ENCODE data around the gene CCNI2. TPM values are rescaled to one million over a fixed set of nuclear protein-coding genes. Genes with fewer than 3 reads are reported as not detected.

The CCNI2 gene
- total RNA-seq, 1 donor from 2014 or later, result 8.6 TPM

DNA sequence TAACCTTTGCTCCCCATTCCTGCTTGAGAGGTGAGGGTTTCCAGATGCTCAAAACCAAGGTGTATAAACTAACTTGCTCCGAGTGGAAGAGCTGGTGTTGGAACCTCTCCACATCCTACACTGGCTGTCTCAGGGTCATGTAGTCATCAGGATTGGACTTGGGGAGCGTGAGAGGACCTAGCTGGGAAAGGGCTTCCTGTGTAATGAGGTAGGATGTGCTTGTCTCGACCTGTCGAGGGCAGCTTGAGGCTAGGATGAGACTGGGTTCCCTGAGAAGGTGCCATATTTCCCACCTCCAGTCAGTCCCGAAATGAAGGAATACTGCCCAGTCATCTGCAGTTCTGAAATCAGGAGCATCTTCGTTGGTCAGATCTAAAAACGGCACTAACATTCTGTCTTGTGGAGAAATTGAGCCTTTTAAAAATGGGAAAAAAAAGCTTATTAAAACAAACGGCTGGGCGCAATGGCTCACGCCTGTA lies 1.3 kb downstream of the CCNI2 start:
- intact Hi-C loops (cut with micrococcal nuclease), result loop anchor here (10.0 kb wide), 1 partner anchor 216 kb away; the partner anchor contains the start of gene AFF4

DNA sequence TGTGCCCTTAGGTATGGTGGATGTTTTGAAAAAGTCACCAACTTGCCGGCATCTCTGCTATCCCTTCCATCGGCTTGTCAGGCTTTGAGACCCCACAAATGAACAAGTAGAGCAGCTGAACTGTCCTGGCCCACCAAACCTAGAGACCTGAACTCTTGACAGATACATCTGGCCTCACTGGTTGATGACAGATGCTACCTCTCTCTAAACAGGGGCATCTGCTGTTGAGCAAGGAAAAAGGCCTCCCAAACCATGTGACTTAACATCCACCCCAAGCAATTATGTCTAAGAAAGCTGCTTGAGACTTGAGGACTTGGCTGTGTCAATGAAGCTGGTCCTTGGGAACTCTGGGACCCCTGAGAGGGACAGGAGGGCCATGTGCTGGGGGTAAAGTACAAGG lies 2.3 kb downstream of the CCNI2 start:
- intact Hi-C loops (cut with micrococcal nuclease), result loop anchor here (10.0 kb wide), 1 partner anchor 215 kb away; the partner anchor contains the start of gene AFF4

DNA sequence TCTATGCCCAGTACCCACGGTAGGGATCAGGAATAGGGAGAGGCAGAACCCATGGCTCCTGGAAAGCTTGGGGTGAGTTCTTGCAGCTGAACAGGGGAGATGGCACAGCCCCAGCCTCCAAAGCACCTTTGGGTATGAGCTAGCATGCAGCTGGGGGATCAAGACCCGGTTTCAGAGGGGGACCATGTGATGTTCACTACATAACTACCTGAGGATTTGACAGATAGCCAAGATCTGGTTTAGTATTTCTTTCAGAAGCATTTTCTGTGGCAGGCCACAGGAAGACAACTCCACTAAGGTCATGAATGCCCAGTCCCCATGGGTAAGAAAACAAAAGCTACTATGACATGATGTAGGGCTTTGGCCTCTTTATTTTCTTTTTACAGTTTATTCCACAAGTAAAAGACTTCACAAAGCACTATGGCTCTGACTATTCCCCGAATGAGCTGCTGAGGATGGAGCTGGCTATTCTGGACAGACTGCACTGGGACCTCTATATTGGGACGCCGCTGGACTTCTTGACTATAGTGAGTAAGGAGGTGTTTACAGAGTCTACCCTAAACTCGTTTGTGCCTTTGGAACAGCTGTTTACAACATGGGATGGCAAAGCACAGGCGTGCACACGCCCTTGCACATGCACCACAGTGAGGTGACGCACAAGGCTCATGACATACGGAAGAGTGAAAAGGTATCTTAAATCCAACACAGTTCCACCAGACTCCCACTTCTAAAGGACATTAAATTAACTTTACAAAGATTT lies 3.4 kb downstream of the CCNI2 start:
- intact Hi-C loops (cut with micrococcal nuclease), result no loop called here

DNA sequence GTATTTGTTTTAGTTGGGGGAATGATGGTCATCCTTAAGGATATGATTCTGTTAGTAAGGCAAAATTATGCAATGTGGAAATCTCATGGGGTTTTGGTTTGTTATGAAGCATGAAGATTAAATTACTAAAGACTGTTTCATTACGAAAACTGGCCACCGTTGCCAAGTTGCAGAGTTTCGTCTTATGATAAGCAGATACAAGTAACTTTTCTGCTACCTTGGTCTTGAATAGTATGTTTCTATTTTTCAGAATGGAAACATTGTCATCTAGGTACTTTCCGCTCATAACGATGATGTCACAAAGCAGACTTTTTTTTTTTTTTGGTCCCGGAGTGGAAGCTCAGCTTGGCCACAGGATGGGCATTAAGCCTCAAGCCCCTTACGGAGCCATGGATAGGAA lies 4.2 kb downstream of the CCNI2 start:
- intact Hi-C loops (cut with micrococcal nuclease), result no loop called here

DNA sequence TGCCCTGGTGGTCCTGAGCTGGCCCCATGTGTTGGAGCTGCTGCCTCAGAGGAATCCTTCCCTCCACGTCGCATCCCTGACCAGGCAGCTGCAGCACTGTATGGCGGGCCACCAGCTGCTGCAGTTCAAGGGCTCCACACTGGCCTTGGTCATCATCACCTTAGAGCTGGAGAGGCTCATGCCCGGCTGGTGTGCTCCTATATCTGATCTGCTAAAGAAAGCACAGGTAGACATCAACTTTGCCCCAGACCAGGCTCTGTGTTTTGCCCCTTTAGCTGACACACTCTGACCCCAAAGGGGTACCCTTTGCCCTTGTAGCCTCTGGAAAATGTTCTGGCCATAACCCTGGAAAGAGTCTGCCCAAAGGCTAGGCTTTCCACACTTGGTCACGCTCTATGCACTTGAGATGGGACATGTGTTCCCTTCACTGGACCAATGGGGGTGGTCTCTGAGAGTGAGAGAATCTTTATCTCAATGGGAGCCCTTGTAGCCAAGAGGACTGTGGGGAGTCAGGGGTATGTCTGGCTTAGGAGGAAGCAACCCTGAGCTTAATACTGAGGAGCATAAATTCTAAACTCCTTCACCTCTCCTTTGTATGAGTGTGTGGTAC lies 4.8 kb downstream of the CCNI2 start:
- intact Hi-C loops (cut with micrococcal nuclease), result no loop called here

DNA sequence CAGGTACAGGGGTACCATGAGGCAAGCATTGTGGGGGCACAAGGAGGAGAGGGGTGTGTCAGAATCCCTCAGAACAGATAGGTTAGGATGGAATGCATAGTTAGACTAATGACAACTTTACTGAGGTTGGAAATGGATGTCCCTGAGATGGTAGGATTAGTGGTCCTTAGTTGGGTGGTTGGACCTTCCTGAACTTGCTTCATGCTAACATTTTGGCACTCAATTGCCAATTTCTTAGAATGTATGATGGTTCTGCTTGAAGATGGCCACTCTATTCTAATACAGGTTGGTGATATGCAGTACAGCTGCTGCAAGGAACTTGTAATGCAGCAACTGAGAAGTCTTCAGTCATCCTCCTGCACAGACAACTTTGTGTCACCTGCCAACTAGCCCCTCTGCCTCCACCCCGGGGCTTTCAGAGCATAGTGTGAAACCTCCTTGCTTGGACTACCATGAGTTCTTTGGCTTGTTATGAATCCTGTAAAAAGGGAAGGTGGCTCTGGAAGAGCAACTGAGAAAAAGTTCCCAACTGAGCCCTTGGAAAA lies 5.4 kb downstream of the CCNI2 start:
- intact Hi-C loops (cut with micrococcal nuclease), result no loop called here

DNA sequence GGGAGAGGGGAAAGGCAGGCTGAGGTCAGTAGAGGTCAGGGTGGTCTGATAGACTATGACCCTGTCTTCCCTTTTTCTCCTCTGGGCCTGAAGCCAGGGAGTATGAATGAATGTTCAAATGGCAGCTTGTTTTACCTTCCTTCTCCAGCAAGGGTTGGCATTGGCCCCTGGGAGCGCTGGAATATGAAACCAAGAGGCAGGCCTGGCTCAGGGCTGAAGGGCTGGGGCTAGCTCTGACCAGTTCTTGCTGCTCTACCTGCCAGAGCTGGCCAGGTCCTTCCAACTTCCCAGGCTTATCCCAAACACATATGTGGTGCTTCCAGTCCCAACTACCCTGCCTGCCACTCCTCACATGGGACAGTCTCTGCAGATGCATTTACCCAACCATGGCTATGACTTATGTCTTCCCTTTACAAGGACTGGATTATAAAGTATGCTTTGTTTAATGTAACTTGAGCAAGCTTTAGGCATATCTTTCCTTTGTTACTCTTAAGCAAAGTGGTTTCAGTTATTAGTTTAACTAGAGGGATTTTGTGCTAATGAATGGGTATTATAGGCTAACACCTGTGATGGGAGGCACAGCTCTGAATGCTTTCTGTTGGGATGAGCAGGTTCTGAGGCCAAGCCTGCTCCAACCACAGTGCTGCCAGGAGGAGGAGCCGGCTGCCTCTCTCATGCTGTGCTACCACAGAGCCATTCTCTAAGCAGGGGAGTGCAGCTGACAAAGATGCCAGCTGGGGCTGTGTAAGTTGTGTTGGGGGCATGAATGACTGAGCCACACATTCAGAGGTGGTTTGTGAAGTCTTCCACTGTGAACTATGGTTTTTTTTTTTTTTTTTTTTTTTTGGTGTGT lies 6.1 kb downstream of the CCNI2 start:
- intact Hi-C loops (cut with micrococcal nuclease), result no loop called here

DNA sequence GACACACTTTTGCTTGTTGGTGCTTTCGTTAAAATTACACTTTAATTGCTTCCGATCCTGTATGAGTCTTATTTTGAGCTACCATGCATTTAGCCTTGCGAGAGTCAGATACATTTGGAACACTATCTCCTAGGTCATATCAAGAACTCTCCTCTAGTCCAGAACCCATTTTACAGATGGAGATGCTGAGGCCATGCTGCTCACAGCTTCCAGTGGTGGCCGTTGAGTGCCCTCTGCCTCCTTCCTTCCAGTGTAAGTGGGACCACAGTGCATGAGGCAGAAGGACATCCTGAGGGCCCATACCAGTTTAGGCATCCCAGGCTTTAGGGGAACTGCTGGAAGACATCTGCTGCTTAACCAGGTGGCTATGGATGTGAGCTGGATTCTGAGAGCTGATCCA lies 6.9 kb downstream of the CCNI2 start:
- intact Hi-C loops (cut with micrococcal nuclease), result no loop called here

DNA sequence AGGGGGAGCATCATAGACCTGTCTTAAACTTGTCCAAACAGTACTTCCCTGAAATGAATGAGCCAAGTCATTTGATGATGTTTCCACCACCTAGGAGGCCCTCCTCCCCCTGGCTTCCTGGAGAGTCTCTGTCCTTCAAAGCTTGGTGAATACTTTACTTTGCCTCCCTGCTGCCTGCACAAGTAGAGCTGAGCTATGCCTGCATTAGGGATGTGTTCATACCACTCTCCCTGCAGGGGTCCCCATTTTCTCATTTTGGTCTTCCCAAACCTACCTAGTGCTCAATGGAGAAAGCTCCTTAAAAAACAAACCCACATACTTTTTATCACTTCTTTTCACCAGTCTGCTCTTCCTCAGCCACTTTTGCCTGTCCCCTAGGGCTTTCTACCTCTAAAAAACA lies 7.7 kb downstream of the CCNI2 start:
- intact Hi-C loops (cut with micrococcal nuclease), result no loop called here

DNA sequence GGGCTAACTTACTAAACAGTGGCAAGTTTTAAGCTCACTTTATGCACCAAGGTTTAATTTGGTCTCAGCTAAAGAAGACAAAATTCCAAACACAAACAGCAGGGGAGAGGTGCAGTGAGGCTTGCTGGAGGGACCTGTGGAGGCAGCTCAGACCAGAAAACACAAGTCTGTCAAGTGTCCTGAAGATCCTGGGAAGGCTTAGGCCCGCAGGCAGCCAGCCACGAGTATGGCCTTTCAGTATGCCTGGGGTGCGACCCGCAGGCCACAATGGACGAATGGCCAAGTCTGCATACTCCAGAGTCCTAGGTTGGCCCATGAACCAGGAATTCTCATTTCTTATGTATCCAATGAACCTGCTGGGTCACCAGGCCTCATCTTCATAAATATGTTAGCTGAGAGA lies 9.3 kb downstream of the CCNI2 start:
- intact Hi-C loops (cut with micrococcal nuclease), result no loop called here

DNA sequence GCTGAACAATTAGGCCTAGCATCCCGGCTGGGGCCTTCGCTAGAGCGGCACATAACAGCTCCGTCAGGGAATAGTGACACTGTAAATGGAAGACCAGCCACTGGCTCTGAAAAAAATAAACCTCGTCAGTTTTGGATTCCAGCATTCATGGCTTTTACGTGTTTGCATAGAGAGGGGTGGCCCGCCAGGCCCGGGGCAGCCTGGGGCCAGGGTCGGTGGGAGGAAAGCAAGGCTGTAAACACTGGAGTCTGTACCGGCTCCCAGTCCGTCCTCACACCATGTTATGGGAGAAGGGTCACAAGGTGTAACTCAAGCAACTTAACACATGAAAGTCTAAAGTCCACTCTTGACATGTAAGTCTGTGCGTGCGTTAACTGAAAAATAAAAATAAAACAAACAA lies 11.2 kb downstream of the CCNI2 start:
- intact Hi-C loops (cut with micrococcal nuclease), result no loop called here

DNA sequence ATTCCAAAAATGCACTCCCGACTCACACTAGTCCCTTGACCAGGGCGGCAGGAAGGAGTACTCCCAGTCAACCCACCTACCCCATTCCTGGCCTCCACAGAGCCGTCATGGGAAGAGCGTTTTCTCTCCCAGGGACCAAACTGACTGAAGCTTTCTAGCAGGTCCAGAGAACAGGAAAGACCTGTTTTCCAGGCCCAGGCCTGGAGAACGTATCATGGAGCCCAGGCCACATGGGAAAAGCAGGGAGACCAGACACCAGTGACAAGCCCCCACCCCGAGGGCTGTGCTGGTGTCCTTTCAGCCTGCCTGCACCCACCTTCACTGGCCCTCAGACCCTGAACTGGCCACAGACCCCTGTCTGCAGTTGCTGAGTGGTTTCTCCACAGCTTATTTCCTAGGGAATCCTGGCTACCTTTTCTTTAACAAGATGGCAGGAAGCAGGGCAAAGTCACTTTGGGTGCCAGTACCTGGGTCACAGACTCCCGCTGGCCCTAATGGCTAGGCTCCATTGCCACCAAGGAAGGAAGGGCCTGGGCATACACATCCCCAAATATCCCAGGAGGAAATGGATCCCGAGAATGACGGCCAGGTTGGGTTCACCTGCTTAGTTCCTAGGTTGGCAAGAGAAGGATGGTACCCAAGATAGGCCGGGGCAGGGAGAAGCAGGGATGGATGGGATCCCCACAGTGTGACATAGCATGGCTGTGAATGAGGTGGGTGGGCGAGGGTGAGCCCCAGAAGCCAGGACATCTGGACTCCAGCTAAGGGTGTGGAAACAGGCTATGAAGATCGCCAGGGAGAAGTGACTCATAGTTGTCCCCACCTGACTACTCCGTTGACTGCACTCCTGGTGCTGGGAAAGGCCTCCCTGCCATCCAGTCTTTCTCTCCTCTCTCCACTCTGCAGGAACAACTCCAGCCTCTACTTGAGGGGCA lies 12.2 kb downstream of the CCNI2 start:
- intact Hi-C loops (cut with micrococcal nuclease), result no loop called here

DNA sequence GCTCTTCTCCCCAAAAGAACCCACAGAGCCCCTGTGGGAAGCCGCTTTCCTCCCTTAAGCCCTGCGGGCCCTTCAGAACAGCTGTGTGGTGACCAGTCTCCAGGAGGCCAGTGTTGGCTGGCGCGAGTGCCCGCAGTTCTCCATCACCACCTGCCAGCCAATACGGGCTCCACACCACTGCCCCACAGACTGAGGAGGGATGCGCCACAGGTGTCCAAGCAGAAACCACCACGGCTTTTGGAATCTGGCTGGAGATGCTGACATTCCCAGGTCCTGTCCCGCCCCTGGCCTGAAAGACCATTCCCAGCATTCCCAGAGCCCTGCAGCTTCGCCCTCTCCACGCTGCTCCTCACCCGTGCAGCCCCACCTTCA lies 12.8 kb downstream of the CCNI2 start:
- intact Hi-C loops (cut with micrococcal nuclease), result no loop called here

DNA sequence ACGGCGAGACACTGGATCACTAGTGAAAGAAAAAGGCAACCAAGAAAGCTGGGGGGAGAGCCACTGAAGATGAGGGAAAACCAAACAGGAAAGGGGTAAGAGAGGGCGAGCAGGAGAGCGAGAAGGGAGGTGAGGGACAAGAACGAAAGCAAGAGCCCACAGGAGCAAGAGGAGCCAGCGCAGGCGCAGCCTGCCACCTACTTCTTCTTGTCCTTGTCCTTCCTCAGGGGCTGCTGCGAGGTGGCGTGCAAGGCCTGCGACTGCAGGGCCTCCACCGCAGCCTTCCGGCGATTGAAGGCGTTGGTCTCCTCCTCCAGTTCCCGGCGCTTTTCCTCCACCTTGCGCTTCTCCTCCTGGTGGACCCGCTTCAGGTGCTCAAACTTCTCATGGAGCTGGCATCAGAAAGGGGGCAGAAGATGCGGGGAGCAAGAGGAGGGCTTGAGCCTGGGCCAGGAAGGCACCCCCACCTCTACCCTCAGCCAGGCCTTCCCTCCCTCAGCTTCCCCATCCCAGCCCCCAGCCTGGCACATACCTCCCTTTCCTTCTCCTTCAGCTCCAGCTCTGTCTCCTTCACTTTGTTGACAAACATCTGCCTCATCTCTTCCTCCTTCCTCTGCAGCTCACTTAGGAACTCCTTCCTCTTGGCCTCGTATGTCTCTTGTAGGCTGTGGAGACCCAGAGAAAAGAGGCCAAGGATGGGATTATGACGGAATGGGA lies 13.5 kb downstream of the CCNI2 start:
- intact Hi-C loops (cut with micrococcal nuclease), result no loop called here

DNA sequence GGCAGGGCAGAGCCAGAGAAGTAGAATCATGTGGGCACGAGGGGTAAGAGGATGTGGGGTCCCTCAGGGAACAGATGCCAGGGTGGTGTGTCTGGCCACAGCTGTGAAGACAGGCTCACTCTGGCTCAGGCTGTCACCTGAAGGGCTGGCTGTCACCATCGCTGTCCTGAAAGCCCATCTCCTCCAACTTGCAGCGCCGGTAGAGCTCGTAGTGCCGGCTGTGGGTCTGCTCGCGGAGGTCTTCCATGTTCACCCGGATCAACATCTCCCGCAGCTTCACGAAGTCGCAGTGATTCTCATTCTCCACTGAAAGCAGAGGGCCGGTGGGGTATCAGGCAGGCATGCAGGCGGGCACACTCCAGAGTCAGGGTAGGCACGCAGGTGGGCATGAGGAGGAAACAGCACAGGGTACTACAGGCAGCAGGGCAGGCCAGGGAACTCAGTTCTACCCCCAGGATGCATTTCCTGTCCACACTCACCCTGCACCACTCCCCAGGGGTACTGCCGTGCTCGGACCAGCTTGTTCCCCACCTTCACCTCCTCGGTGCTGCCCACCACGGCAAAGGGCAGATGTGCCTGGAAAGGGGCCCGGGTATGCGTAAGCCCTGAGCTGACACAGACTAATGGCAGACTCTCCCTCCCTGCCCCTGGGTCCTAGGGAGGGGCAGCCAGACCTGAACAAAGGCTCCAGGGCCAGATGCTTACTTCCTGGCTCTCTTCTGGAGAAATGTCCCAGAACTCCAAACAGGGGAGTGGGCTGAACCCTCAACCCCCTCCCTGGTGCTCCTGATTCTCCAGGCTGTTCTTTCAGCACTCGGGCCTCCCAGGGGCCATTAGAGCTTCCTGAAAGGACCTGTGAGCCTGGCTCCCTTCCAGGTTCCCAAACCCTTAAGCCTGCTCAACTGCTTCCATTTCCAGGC lies 14.4 kb downstream of the CCNI2 start:
- intact Hi-C loops (cut with micrococcal nuclease), result no loop called here

DNA sequence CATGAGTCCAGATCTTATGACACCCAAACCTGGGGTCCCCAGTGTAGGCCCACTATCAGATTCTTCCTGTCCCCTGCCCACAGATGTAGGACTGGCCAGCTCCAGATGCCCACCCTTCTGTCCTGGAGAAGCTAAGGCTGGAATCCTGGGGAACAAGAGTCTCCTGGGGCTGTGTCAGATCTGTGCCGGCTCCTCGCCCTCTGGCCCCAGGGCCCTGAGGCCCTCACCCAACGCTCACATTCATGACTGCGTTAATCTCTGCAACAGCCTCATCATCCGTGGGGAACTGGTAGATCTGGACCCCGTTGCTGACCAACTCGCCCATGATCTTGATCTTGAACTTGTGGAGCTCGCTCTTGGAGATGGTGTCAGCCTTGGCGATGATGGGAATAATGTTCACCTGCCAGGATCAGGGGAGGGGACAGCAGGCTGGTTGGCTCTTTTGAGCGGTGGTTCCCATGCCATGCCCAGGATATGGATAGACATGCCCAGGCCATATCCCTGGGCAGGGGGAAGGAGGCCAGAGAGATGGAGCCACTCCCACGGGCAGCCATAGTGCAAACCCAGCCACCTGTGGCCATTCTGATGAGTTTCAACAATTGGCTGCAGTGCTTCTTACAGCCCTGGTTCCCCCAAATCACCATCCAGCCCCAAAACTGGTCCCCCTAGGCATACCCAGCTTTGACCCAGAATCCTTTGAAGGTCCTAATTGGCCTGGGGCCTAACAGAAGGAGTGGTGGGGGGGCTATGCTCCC lies 15.2 kb downstream of the CCNI2 start:
- intact Hi-C loops (cut with micrococcal nuclease), result no loop called here

DNA sequence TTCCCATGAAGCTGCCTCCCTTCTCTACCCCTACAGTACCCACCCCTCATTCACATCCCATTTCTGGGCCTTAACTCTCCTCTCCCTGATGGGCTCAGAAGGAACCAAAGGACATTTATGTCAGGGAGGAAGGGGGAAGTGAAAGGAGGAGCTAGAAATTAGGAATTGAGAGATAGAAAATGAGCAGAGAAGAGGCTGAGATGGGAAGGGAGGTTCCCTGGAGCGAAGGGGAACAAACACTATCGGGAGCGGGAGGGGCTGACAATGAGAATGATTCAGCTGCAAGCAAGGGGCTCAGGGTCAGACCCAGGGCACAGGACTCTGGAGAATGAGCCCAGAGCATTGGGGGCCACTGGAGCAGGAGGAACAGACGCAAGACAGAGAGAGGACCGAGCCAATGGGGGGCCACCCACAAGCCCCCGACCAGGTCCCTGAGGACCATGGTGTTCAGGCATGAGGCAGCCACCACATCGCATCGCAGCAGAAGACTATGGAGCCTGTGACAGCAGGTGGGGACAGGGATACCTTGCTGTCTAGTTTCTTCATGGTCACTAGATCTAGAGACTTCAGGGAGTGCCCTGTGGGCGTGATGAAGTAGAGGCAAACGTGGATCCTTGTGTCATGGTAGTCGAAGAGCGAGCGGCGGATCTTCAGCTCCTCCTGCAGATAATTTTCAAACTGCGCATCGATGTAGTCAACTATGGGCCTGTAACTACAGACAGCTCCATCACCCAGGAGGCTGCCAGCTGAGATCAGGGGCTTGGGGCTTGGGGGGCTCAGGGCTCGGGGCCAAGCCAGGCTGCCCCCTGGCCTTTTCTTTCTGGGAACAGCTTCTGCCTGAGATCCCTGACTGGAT lies 16.2 kb downstream of the CCNI2 start:
- intact Hi-C loops (cut with micrococcal nuclease), result no loop called here

All from T-helper 2 cell treated with Interferon-gamma antibody and Interleukin-4, amounts not matched to agents 100 ng/mL and 5 ng/mL, for 36 hours (primary cell).